GM12878 (cell line): ENCODE measurements around the gene PATL2. TPM values are rescaled to one million over a fixed set of nuclear protein-coding genes. Genes with fewer than 3 reads are reported as not detected.
"Not testable (repeated sequence)": the region's sequence is repeated elsewhere in the genome, so short reads cannot be mapped to it uniquely, and the experiment has no call there.

Source experiments
- ATAC-seq: fragments of 200-7000 bp; cut with Tn5 transposase; 3 replicates; pipeline ENCODE4 v1.9.1; 2020; ENCODE audit warnings: mild to moderate bottlenecking, moderate library complexity
- BruUV-seq: library from RNA; stranded (reverse); fragments of 400-500 nt; replicated peaks from 2 replicates; lab custom pipeline; 2021; lab: Mats Ljungman, UMichigan
- CTCF ChIA-PET: fragments of 300-600 bp; sonication (Branson Sonifier 250); formaldehyde crosslinking; extraction: SDS; loops from one replicate; lab custom pipeline; 2021; ENCODE audit warnings: inconsistent platforms; lab: Yijun Ruan, JAX
- POLR2A ChIA-PET: fragments of 350-600 bp; formaldehyde crosslinking; extraction: SDS; loops from one replicate; lab custom pipeline; 2021; ENCODE audit warnings: inconsistent platforms; lab: Charles Lee
- RAD21 ChIA-PET: fragments of 300-600 bp; sonication (Branson Sonifier 250); formaldehyde crosslinking; loops from one replicate; lab custom pipeline; 2023; ENCODE audit warnings: antibody characterized with exemption; ENCODE audit not compliant: unreplicated experiment; lab: Charles Lee
- SMC1A ChIA-PET: fragments of 300-600 bp; sonication (Branson Sonifier 250); formaldehyde crosslinking; loops from one replicate; lab custom pipeline; 2023; ENCODE audit not compliant: unreplicated experiment, uncharacterized antibody; lab: Charles Lee
- DNase-seq: peaks from one replicate; pipeline ENCODE4 v3.0.0-alpha.2; 2011; ENCODE audit warnings: low read depth, low spot score
- FAIRE-seq: peaks from 3 replicates; lab custom pipeline; 2011; peaks lifted over from hg19 to GRCh38; lab: Jason Lieb, UNC
- H2AFZ ChIP-seq: 2 replicates; pipeline ENCODE4 v1.6.0; 2011; ENCODE audit warnings: low read depth, low read length, control low read depth; ENCODE audit not compliant: control insufficient read depth
- H3K27ac ChIP-seq: 2 replicates; pipeline ENCODE4 v1.5.1; 2011; ENCODE audit warnings: control low read depth; ENCODE audit not compliant: control insufficient read depth, insufficient read depth
- H3K27me3 ChIP-seq, 2 experiments: replicated peaks in 1 of 2; 2 replicates each; pipeline versions ENCODE4 v1.6.0 to v1.6.1; 2011; ENCODE audit warnings: low read length in 1 of 2; ENCODE audit not compliant: control insufficient read depth in 2 of 2, insufficient read depth in 2 of 2
- H3K36me3 ChIP-seq, 2 experiments: 2 replicates each; pipeline ENCODE4 v1.5.1; 2011; ENCODE audit warnings: low read length in 1 of 2; ENCODE audit not compliant: control insufficient read depth in 2 of 2, insufficient read depth in 2 of 2
- H3K4me1 ChIP-seq: 2 replicates; pipeline ENCODE4 v1.6.1; 2011; ENCODE audit warnings: mild to moderate bottlenecking, low read length, moderate library complexity, mixed read lengths; ENCODE audit not compliant: control insufficient read depth, insufficient read depth
- H3K4me2 ChIP-seq: 2 replicates; pipeline ENCODE4 v1.6.0; 2011; ENCODE audit warnings: control low read depth; ENCODE audit not compliant: control insufficient read depth, insufficient read depth
- H3K4me3 ChIP-seq: fragments of 200-600 bp; sonication (generic); 2 replicates; pipeline ENCODE4 v1.5.1; 2016
- H3K79me2 ChIP-seq: 2 replicates; pipeline ENCODE4 v1.6.0; 2011; ENCODE audit warnings: low read length; ENCODE audit not compliant: control insufficient read depth, insufficient read depth
- H3K9ac ChIP-seq: 2 replicates; pipeline ENCODE4 v1.8.0; 2011; ENCODE audit warnings: low read length, control low read depth, mixed read lengths; ENCODE audit not compliant: control insufficient read depth, insufficient read depth
- H3K9me3 ChIP-seq: replicated peaks from 3 replicates; pipeline ENCODE4 v1.5.1; 2011; ENCODE audit warnings: mild to moderate bottlenecking, low read length; ENCODE audit not compliant: control insufficient read depth, insufficient read depth
- H4K20me1 ChIP-seq: 2 replicates; pipeline ENCODE4 v1.6.0; 2011; ENCODE audit not compliant: control insufficient read depth, insufficient read depth
- ATF7 ChIP-seq: fragments of 450-650 bp; IDR thresholded peaks from 2 replicates; pipeline ENCODE4 v1.6.1; 2016; ENCODE audit warnings: low read depth, mild to moderate bottlenecking
- CREB1 ChIP-seq: IDR thresholded peaks from 2 replicates; pipeline ENCODE4 v1.6.1; 2012; ENCODE audit warnings: low read depth, mild to moderate bottlenecking, inconsistent platforms
- CREM ChIP-seq: IDR thresholded peaks from 2 replicates; pipeline ENCODE4 v1.6.1; 2014; ENCODE audit warnings: antibody characterized with exemption, low read depth
- DPF2 ChIP-seq: fragments of 450-650 bp; IDR thresholded peaks from 2 replicates; pipeline ENCODE4 v1.6.1; 2017; ENCODE audit warnings: mild to moderate bottlenecking
- FOXK2 ChIP-seq: fragments of 450-650 bp; IDR thresholded peaks from 2 replicates; pipeline ENCODE4 v1.6.1; 2017; ENCODE audit warnings: mild to moderate bottlenecking, moderate library complexity
- GATAD2B ChIP-seq: fragments of 450-650 bp; conservative IDR thresholded peaks from 2 replicates; pipeline ENCODE4 v1.6.1; 2017; ENCODE audit warnings: low read depth, mild to moderate bottlenecking, moderate library complexity
- HDGF ChIP-seq: fragments of 450-650 bp; IDR thresholded peaks from 2 replicates; pipeline ENCODE4 v1.6.1; 2016; ENCODE audit warnings: antibody characterized with exemption
- IKZF1 ChIP-seq: fragments of 450-650 bp; conservative IDR thresholded peaks from 2 replicates; pipeline ENCODE4 v1.6.1; 2017; ENCODE audit warnings: antibody characterized with exemption, mild to moderate bottlenecking
- IKZF2 ChIP-seq, 2 experiments: fragments of 450-650 bp; IDR thresholded peaks; 2 replicates each; pipeline ENCODE4 v1.6.1; 2017; ENCODE audit warnings: mild to moderate bottlenecking in 2 of 2, moderate library complexity in 2 of 2
- NBN ChIP-seq: fragments of 450-650 bp; IDR thresholded peaks from 2 replicates; pipeline ENCODE4 v1.6.1; 2016
- NR2F1 ChIP-seq: fragments of 450-650 bp; conservative IDR thresholded peaks from 2 replicates; pipeline ENCODE4 v1.6.1; 2017; ENCODE audit warnings: mild to moderate bottlenecking
- PML ChIP-seq: IDR thresholded peaks from 2 replicates; pipeline ENCODE4 v1.6.1; 2012; ENCODE audit warnings: low read length, inconsistent platforms
- RUNX3 ChIP-seq: IDR thresholded peaks from 2 replicates; pipeline ENCODE4 v1.6.1; 2012; ENCODE audit warnings: low read length, inconsistent platforms
- WGBS: methylation state at CpG from one replicate; pipeline ENCODE4 v1.1.6; 2016; ENCODE audit warnings: low lambda C conversion rate; ENCODE audit not compliant: insufficient replicate concordance, insufficient coverage; ENCODE audit errors: missing lambda C conversion rate; 5-methylcytosine and 5-hydroxymethylcytosine counted together
- in situ Hi-C: fragments of 300-500 bp; cut with MboI; formaldehyde crosslinking; loops from 9 replicates; pipeline ENCODE4 v1.14.3; 2018; ENCODE audit warnings: mixed read lengths
- intact Hi-C: fragments of 100-400 bp; cut with micrococcal nuclease; formaldehyde crosslinking; loops from one replicate; pipeline ENCODE4 v1.14.2; 2022; ENCODE audit not compliant: unreplicated experiment
- polyA plus RNA-seq, 11 experiments: library from polyadenylated mRNA; depleted of rRNA in 4 of 11; unstranded in 6 of 11; stranded (reverse) in 5 of 11; fragments of >200 nt; fragmentation: Nextera tagmentation in 4 of 11; fragmentation: Illumina TruSeq in 1 of 11; extraction: Ambion mirVana in 4 of 11; extraction: Trizol in 1 of 11; gene quantifications; 1 replicate in 1 of 11; 2 replicates in 10 of 11; pipeline versions ENCODE4 v1.2.1 to v1.2.3, GENCODE V29; 2011 to 2016; ENCODE audit warnings: inconsistent platforms in 2 of 11, missing spikeins in 2 of 11, low read depth in 1 of 11
- total RNA-seq, 4 experiments: library from RNA; depleted of rRNA in 3 of 4; stranded (reverse); fragments of >200 nt in 3 of 4; fragmentation: Illumina TruSeq in 1 of 4; extraction: Trizol in 1 of 4; gene quantifications; 2 replicates each; pipeline versions ENCODE4 v1.2.1 to v1.2.3, GENCODE V29; 2013 to 2021
- TF ChIP-seq, protein P1 (sequence below): fragments of 450-650 bp; IDR thresholded peaks from 2 replicates; pipeline ENCODE4 v1.6.1; 2017; ENCODE audit warnings: low read depth, mild to moderate bottlenecking, moderate library complexity
- TF ChIP-seq, protein P2 (sequence below): fragments of 450-650 bp; IDR thresholded peaks from 2 replicates; pipeline ENCODE4 v1.6.1; 2016; ENCODE audit warnings: mild to moderate bottlenecking
- TF ChIP-seq, protein P3 (sequence below): fragments of 450-650 bp; IDR thresholded peaks from 2 replicates; pipeline ENCODE4 v1.6.1; 2017; ENCODE audit warnings: mild to moderate bottlenecking, moderate library complexity

PATL2 gene
- total and polyA plus RNA-seq, 10 of the 15 experiments (the other 5 are each of a cell fraction or from before 2014, with no cell fraction given): 4.2 to 16.2 (median 12.1) TPM

DNA sequence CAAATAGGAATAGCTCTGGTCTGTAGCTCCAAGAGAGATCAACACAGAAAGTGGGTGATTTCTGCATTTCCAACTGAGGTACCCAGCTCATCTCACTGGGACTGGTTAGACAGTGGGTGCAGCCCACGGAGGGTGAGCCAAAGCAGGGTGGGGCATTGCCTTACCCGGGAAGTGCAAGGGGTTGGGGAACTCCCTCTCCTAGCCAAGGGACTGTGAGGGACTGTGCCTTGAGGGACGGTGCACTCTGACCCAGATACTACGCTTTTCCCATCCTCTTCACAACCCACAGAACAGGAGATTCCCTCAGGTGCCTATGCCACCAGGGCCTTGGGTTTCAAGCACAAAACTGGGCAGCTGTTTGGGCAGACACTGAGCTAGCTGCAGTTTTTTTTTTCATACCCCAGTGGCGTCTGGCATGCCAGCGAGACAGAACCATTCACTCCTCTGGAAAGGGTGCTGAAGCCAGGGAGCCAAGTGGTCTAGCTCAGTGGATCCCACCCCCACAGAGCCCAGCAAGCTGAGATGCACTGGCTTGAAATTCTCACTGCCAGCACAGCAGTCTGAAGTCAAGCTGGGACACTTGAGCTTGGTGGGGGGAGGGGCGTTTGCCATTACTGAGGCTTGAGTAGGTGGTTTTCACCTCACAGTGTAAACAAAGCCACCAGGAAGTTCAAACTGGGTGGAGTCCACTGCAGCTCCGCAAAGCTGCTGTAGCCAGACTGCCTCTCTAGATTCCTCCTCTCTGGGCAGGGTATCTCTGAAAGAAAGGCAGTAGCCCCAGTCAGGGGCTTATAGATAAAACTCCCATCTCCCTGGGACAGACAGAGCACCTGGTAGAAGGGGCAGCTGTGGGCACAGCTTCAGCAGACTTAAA is 28.1 kb downstream of the PATL2 start:
- peak overlapping the region; percentile 77 for H2AFZ ChIP-seq
- intact Hi-C loops: loop anchor here (2.0 kb wide), 1 partner anchor 18 kb away; no protein-coding TSS in a partner anchor
- BruUV-seq, H3K79me2 ChIP-seq, H4K20me1 ChIP-seq, in situ Hi-C loops, H3K9me3 ChIP-seq, H3K36me3 ChIP-seq, H3K27me3 ChIP-seq, FAIRE-seq: not testable (repeated sequence)
- H3K4me2 ChIP-seq: peak overlapping the region; percentile 68
- DNase-seq (peak; percentile 41), ATAC-seq (peak; percentile 82)
- ChIA-PET SMC1A (interaction anchor here (0.6 to 5.0 kb wide), 15 partner anchors 11 to 115 kb away, joined by 3 to 73 read pairs (median 6); partner anchors contain the start of genes B2M, PATL2, SPG11 and TRIM69), CTCF (interaction anchor here (1.1 to 5.1 kb wide), 7 partner anchors 8 to 138 kb away, joined by 3 to 60 read pairs (median 5); partner anchors contain the start of genes B2M, PATL2 and SPG11), RAD21 (interaction anchor here (1.2 to 4.7 kb wide), 8 partner anchors 11 to 54 kb away, joined by 3 to 69 read pairs (median 8); partner anchors contain the start of genes B2M, PATL2, SPG11 and TRIM69), POLR2A (interaction anchor here (0.8 to 5.9 kb wide), 10 partner anchors 9 to 54 kb away, joined by 3 to 60 read pairs (median 4); partner anchors contain the start of genes B2M, PATL2 and SPG11)
- H3K27ac ChIP-seq: peak overlapping the region; percentile 70
- H3K9ac ChIP-seq: peak overlapping the region; percentile 45; the same call in 1 of the 2 replicates
- peaks cover 19% of the 10 kb centered on the region for H3K4me1 ChIP-seq
- H3K4me3 ChIP-seq: peak overlapping the region; percentile 45; the same call in 1 of the 2 replicates
- WGBS: 13% methylated on average over 8 of the region's 8 CpGs
- TF ChIP-seq NR2F1: peak; percentile 10; the same call in 1 of the 2 replicates
- TF ChIP-seq, protein P1, sequence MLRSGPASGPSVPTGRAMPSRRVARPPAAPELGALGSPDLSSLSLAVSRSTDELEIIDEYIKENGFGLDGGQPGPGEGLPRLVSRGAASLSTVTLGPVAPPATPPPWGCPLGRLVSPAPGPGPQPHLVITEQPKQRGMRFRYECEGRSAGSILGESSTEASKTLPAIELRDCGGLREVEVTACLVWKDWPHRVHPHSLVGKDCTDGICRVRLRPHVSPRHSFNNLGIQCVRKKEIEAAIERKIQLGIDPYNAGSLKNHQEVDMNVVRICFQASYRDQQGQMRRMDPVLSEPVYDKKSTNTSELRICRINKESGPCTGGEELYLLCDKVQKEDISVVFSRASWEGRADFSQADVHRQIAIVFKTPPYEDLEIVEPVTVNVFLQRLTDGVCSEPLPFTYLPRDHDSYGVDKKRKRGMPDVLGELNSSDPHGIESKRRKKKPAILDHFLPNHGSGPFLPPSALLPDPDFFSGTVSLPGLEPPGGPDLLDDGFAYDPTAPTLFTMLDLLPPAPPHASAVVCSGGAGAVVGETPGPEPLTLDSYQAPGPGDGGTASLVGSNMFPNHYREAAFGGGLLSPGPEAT: peak; percentile 46
- peak; percentile 59; the same call in 1 of the 2 replicates for TF ChIP-seq NBN
- TF ChIP-seq CREM: 0 out of 2 replicates have a peak, but pooled peaks have one; percentile 21
- peak in 1 of 2 experiments; percentile 23; a peak in 2 of 4 replicates for TF ChIP-seq IKZF2 (IDR thresholded peaks at IDR 0.05)
- TF ChIP-seq, protein P2, sequence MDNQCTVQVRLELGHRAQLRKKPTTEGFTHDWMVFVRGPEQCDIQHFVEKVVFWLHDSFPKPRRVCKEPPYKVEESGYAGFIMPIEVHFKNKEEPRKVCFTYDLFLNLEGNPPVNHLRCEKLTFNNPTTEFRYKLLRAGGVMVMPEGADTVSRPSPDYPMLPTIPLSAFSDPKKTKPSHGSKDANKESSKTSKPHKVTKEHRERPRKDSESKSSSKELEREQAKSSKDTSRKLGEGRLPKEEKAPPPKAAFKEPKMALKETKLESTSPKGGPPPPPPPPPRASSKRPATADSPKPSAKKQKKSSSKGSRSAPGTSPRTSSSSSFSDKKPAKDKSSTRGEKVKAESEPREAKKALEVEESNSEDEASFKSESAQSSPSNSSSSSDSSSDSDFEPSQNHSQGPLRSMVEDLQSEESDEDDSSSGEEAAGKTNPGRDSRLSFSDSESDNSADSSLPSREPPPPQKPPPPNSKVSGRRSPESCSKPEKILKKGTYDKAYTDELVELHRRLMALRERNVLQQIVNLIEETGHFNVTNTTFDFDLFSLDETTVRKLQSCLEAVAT: 0 out of 2 replicates have a peak, but pooled peaks have one; percentile 45
- 0 out of 2 replicates have a peak, but pooled peaks have one; percentile 28 for TF ChIP-seq IKZF1
- peak; percentile 89 for TF ChIP-seq FOXK2
- 0 out of 2 replicates have a peak, but pooled peaks have one; percentile 30 for TF ChIP-seq PML
- TF ChIP-seq ATF7: 0 out of 2 replicates have a peak, but pooled peaks have one; percentile 32
- TF ChIP-seq CREB1: 0 out of 2 replicates have a peak, but pooled peaks have one; percentile 19
- TF ChIP-seq HDGF: peak; percentile 38; the same call in 1 of the 2 replicates
- TF ChIP-seq, protein P3, sequence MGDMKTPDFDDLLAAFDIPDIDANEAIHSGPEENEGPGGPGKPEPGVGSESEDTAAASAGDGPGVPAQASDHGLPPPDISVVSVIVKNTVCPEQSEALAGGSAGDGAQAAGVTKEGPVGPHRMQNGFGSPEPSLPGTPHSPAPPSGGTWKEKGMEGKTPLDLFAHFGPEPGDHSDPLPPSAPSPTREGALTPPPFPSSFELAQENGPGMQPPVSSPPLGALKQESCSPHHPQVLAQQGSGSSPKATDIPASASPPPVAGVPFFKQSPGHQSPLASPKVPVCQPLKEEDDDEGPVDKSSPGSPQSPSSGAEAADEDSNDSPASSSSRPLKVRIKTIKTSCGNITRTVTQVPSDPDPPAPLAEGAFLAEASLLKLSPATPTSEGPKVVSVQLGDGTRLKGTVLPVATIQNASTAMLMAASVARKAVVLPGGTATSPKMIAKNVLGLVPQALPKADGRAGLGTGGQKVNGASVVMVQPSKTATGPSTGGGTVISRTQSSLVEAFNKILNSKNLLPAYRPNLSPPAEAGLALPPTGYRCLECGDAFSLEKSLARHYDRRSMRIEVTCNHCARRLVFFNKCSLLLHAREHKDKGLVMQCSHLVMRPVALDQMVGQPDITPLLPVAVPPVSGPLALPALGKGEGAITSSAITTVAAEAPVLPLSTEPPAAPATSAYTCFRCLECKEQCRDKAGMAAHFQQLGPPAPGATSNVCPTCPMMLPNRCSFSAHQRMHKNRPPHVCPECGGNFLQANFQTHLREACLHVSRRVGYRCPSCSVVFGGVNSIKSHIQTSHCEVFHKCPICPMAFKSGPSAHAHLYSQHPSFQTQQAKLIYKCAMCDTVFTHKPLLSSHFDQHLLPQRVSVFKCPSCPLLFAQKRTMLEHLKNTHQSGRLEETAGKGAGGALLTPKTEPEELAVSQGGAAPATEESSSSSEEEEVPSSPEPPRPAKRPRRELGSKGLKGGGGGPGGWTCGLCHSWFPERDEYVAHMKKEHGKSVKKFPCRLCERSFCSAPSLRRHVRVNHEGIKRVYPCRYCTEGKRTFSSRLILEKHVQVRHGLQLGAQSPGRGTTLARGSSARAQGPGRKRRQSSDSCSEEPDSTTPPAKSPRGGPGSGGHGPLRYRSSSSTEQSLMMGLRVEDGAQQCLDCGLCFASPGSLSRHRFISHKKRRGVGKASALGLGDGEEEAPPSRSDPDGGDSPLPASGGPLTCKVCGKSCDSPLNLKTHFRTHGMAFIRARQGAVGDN: peak; percentile 48; the same call in 1 of the 2 replicates
- 0 out of 2 replicates have a peak, but pooled peaks have one; percentile 39 for TF ChIP-seq GATAD2B
- TF ChIP-seq RUNX3: peak; percentile 48; the same call in 1 of the 2 replicates
- TF ChIP-seq DPF2: 0 out of 2 replicates have a peak, but pooled peaks have one; percentile 13
